ENCODE measurements around the gene HAUS8. TPM values are rescaled to one million over a fixed set of nuclear protein-coding genes. Genes with fewer than 3 reads are reported as not detected.
"Not testable (repeated sequence)": the region's sequence is repeated elsewhere in the genome, so short reads cannot be mapped to it uniquely, and the experiment has no call there.

HAUS8 gene
- total and polyA plus RNA-seq, 2 donors (not counting 1 experiment from before 2014, with no cell fraction given): 17.6 to 24.9 TPM

DNA sequence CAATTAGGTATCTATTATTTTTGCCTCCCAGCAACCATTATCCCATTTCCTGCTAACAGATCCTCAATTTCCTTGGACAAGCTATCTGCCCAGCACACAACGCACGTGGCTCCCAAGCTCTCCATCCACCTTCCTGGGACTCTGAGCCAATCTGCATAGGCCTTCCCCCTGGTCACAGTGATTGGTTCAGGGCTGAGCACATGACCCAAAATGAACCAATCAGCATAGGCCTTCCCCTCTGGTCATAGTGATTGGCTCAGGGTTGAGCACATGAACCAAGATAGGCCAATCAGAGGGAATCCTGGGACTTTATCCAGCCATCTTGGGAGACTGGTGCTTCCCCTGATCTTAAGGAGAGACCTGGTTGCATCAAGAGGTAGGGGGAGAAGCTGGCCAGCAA is 54.4 kb downstream of the HAUS8 start:
- Histone ChIP-seq H4K20me1 (ENCODE audit: control insufficient read depth, insufficient read depth, low read length, poor library complexity, severe bottlenecking) (no peaks in the 10 kb centered on the region), H3K4me1 (ENCODE audit: control insufficient read depth in 2 of 2, insufficient read depth in 2 of 2, low read length in 2 of 2) (peaks cover 4 to 10% of the 10 kb centered on the region in 2 donors), H3K4me3 (ENCODE audit: control extremely low read depth in 1 of 5, extremely low read depth in 1 of 5, insufficient read depth in 1 of 5, low read depth in 2 of 5, low read length in 4 of 5) (no peak overlapping the region), H3K9me3 (ENCODE audit: control extremely low read depth in 1 of 3, control insufficient read depth in 2 of 3, insufficient read depth in 1 of 3, low read length in 2 of 3) (peaks cover 0 to 45% (median 23%) of the 10 kb centered on the region in 3 donors), H3K9ac (ENCODE audit: low read length) (no peak overlapping the region), H3K79me2 (ENCODE audit: control insufficient read depth, insufficient read depth, low read length) (no peaks in the 10 kb centered on the region), H3K36me3 (replicated peaks in 1 of 2; ENCODE audit: control extremely low read depth in 1 of 2, control insufficient read depth in 1 of 2, extremely low read depth in 1 of 2, insufficient read depth in 2 of 2, low read length in 1 of 2) (no peaks in the 10 kb centered on the region), H3K27ac (ENCODE audit: low read length in 2 of 2) (no peak overlapping the region), H2AFZ (ENCODE audit: insufficient read depth, low read depth, low read length, poor library complexity, severe bottlenecking) (no peak overlapping the region), H3K27me3 (replicated peaks in 1 of 4; ENCODE audit: control extremely low read depth in 1 of 4, control insufficient read depth in 3 of 4, insufficient read depth in 4 of 4, low read length in 3 of 4) (peaks cover 0 to 16% (median 4%) of the 10 kb centered on the region in 4 experiments), H3K4me2 (replicated peaks; ENCODE audit: low read depth, low read length, poor library complexity, severe bottlenecking) (no peak overlapping the region)
- CTCF ChIA-PET: no interaction called here
- WGBS (ENCODE audit: insufficient coverage): 100% methylated on average over 2 of the region's 2 CpGs
- intact Hi-C loops (cut with micrococcal nuclease): no loop called here
- no peak overlapping the region for H3K27ac Mint-ChIP-seq
- H3K9me3 Mint-ChIP-seq (ENCODE audit: insufficient read depth): peaks cover 12% of the 10 kb centered on the region
- TF ChIP-seq EZH2 (IDR thresholded peaks at IDR 0.05; ENCODE audit: borderline replicate concordance, insufficient read depth, low read depth, low read length, poor library complexity, severe bottlenecking): no peak
- TF ChIP-seq, protein P1, sequence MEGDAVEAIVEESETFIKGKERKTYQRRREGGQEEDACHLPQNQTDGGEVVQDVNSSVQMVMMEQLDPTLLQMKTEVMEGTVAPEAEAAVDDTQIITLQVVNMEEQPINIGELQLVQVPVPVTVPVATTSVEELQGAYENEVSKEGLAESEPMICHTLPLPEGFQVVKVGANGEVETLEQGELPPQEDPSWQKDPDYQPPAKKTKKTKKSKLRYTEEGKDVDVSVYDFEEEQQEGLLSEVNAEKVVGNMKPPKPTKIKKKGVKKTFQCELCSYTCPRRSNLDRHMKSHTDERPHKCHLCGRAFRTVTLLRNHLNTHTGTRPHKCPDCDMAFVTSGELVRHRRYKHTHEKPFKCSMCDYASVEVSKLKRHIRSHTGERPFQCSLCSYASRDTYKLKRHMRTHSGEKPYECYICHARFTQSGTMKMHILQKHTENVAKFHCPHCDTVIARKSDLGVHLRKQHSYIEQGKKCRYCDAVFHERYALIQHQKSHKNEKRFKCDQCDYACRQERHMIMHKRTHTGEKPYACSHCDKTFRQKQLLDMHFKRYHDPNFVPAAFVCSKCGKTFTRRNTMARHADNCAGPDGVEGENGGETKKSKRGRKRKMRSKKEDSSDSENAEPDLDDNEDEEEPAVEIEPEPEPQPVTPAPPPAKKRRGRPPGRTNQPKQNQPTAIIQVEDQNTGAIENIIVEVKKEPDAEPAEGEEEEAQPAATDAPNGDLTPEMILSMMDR (IDR thresholded peaks at IDR 0.05): no peak
- no peak for ATAC-seq (ENCODE audit: low read depth)
- H3K4me3 Mint-ChIP-seq: no peak overlapping the region
- peaks cover 5% of the 10 kb centered on the region for H3K4me1 Mint-ChIP-seq
- DNase-seq: no peak
- POLR2A ChIA-PET: no interaction called here
- peaks cover 18% of the 10 kb centered on the region for H3K27me3 Mint-ChIP-seq

DNA sequence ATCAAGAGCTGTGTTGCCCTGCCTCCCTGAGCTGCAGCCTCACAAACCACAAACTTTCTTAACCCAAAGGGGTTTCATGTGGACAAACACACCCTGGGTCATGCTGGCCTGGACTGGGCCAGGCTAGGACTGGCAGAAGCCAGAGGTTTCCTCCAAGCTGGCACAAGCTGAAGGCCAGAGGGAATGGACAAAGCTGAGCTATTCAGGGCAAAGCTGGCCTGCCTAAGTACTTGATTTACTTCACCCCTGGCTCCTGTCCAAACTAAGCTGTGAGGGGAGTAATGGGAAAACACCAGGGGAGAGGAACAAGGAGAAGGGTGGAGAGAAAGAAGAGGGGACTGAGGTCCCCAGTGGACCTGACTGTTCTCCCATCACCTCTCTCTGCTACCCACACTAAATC is 54.9 kb downstream of the HAUS8 start:
- Mint-ChIP-seq H3K27me3 (peaks cover 16% of the 10 kb centered on the region), H3K9me3 (ENCODE audit: insufficient read depth) (peaks cover 12% of the 10 kb centered on the region), H3K4me3 (no peak overlapping the region), H3K27ac (no peak overlapping the region), H3K4me1 (peaks cover 4% of the 10 kb centered on the region)
- Histone ChIP-seq H3K4me2 (replicated peaks; ENCODE audit: low read depth, low read length, poor library complexity, severe bottlenecking) (no peak overlapping the region), H3K79me2 (ENCODE audit: control insufficient read depth, insufficient read depth, low read length) (no peaks in the 10 kb centered on the region), H3K27me3 (replicated peaks in 1 of 4; ENCODE audit: control extremely low read depth in 1 of 4, control insufficient read depth in 3 of 4, insufficient read depth in 4 of 4, low read length in 3 of 4) (peaks cover 0 to 17% (median 3%) of the 10 kb centered on the region in 4 experiments), H4K20me1 (ENCODE audit: control insufficient read depth, insufficient read depth, low read length, poor library complexity, severe bottlenecking) (no peaks in the 10 kb centered on the region), H3K4me3 (ENCODE audit: control extremely low read depth in 1 of 5, extremely low read depth in 1 of 5, insufficient read depth in 1 of 5, low read depth in 2 of 5, low read length in 4 of 5) (no peak overlapping the region), H3K4me1 (ENCODE audit: control insufficient read depth in 2 of 2, insufficient read depth in 2 of 2, low read length in 2 of 2) (peaks cover 0 to 5% of the 10 kb centered on the region in 2 donors), H3K36me3 (replicated peaks in 1 of 2; ENCODE audit: control extremely low read depth in 1 of 2, control insufficient read depth in 1 of 2, extremely low read depth in 1 of 2, insufficient read depth in 2 of 2, low read length in 1 of 2) (no peaks in the 10 kb centered on the region), H3K27ac (ENCODE audit: low read length in 2 of 2) (no peak overlapping the region), H3K9ac (ENCODE audit: low read length) (no peak overlapping the region), H2AFZ (ENCODE audit: insufficient read depth, low read depth, low read length, poor library complexity, severe bottlenecking) (no peak overlapping the region), H3K9me3 (ENCODE audit: control extremely low read depth in 1 of 3, control insufficient read depth in 2 of 3, insufficient read depth in 1 of 3, low read length in 2 of 3) (peaks cover 0 to 48% (median 23%) of the 10 kb centered on the region in 3 donors)
- ATAC-seq (ENCODE audit: low read depth) (no peak), DNase-seq (no peak)
- no peak for TF ChIP-seq EZH2 (IDR thresholded peaks at IDR 0.05; ENCODE audit: borderline replicate concordance, insufficient read depth, low read depth, low read length, poor library complexity, severe bottlenecking)
- TF ChIP-seq, protein P1 (IDR thresholded peaks at IDR 0.05): no peak
- POLR2A ChIA-PET: no interaction called here
- intact Hi-C loops (cut with micrococcal nuclease): no loop called here
- CTCF ChIA-PET: no interaction called here

DNA sequence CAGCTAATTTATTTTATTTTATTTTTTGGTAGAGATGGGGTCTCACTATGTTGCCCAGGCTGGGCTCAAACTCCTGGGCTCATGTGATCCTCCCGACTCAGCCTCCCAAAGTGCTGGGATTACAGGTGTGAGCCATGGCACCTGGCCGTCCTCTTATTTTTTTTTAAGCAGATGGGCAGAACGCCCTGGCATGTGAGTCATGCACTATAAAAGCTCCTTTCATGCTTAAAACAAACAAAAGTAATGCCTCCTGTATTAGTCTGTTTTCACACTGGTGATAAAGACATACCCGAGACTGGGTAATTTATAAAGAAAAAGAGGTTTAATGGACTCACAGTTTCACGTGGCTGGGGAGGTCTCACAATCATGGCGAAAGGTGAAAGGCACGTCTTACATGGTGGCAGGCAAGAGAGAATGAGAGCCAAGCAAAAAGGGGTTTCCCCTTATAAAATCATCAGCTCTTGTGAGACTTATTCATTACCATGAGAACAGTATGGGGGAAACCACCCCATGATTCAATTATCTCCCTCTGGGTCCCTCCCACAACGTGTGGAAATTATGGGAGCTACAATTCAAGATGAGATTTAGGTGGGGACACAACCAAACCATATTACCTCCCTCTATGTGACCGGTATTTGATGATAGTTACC is 60.9 kb downstream of the HAUS8 start:
- H3K27ac Mint-ChIP-seq; ATAC-seq (ENCODE audit: low read depth); H3K4me1 ChIP-seq (ENCODE audit: control insufficient read depth in 2 of 2, insufficient read depth in 2 of 2, low read length in 2 of 2); H3K9me3 Mint-ChIP-seq (ENCODE audit: insufficient read depth); H3K4me2 ChIP-seq (replicated peaks; ENCODE audit: low read depth, low read length, poor library complexity, severe bottlenecking); POLR2A ChIA-PET; H4K20me1 ChIP-seq (ENCODE audit: control insufficient read depth, insufficient read depth, low read length, poor library complexity, severe bottlenecking); H3K4me1 Mint-ChIP-seq; H3K27ac ChIP-seq (ENCODE audit: low read length in 2 of 2); intact Hi-C loops (cut with micrococcal nuclease); H3K9ac ChIP-seq (ENCODE audit: low read length); H3K4me3 Mint-ChIP-seq; H3K4me3 ChIP-seq (ENCODE audit: control extremely low read depth in 1 of 5, extremely low read depth in 1 of 5, insufficient read depth in 1 of 5, low read depth in 2 of 5, low read length in 4 of 5); H3K27me3 ChIP-seq (replicated peaks in 1 of 4; ENCODE audit: control extremely low read depth in 1 of 4, control insufficient read depth in 3 of 4, insufficient read depth in 4 of 4, low read length in 3 of 4); H3K27me3 Mint-ChIP-seq; H2AFZ ChIP-seq (ENCODE audit: insufficient read depth, low read depth, low read length, poor library complexity, severe bottlenecking); H3K79me2 ChIP-seq (ENCODE audit: control insufficient read depth, insufficient read depth, low read length); CTCF ChIA-PET; H3K36me3 ChIP-seq (replicated peaks in 1 of 2; ENCODE audit: control extremely low read depth in 1 of 2, control insufficient read depth in 1 of 2, extremely low read depth in 1 of 2, insufficient read depth in 2 of 2, low read length in 1 of 2); DNase-seq: not testable (repeated sequence)
- 85% methylated on average over 4 of the region's 9 CpGs for WGBS (ENCODE audit: insufficient coverage)
- H3K9me3 ChIP-seq (ENCODE audit: control extremely low read depth in 1 of 3, control insufficient read depth in 2 of 3, insufficient read depth in 1 of 3, low read length in 2 of 3): peaks cover 0 to 22% (median 0%) of the 10 kb centered on the region in 3 donors
